C4-2B (cell line): ENCODE measurements around the gene REXO1.

Source experiments
- ZFX ChIP-seq: fragments of 450-650 bp; IDR thresholded peaks from 2 replicates; pipeline ENCODE4 v1.6.1; 2017
- TF ChIP-seq, protein P1 (sequence below): fragments of 450-650 bp; conservative IDR thresholded peaks from 2 replicates; pipeline ENCODE4 v1.5.1; 2017; ENCODE audit warnings: mild to moderate bottlenecking

DNA sequence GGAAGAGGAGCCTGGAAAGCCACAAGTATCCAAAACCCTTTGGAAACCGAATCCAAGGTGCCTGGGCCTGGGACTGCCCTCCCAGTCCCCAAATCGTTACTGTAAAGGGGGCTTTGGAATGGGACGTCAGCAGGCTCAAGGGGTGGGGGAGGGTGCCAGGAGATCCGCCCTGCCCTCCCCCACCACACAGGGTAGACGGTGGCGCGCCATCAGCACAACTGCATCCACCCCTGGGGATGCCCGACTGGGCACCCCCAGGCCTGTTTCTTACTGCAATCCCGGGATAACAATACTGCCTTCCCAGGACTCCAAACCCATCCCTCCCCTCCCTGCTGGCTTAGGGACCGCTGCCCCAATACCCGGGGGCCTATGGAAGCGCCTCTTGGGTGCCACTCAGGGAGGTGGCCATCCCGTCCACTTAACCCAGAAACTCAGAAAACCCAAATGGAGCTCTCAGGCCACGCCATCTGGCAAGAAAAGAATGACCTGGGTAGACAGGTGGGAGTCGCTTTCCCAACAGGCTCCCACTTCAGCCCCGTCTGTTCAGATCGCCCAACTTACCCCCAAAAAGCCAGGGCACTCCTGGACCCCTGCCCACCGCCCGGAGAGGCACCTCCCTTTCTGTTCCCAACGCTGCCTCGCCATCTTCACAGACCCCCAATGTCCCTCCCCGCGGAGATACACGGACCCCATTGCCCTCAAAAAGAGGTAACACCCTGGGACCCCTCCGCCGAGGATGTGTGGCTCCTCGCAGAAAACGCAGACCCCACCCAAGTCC is 12.7 kb upstream of the REXO1 start:
- TF ChIP-seq, protein P1, sequence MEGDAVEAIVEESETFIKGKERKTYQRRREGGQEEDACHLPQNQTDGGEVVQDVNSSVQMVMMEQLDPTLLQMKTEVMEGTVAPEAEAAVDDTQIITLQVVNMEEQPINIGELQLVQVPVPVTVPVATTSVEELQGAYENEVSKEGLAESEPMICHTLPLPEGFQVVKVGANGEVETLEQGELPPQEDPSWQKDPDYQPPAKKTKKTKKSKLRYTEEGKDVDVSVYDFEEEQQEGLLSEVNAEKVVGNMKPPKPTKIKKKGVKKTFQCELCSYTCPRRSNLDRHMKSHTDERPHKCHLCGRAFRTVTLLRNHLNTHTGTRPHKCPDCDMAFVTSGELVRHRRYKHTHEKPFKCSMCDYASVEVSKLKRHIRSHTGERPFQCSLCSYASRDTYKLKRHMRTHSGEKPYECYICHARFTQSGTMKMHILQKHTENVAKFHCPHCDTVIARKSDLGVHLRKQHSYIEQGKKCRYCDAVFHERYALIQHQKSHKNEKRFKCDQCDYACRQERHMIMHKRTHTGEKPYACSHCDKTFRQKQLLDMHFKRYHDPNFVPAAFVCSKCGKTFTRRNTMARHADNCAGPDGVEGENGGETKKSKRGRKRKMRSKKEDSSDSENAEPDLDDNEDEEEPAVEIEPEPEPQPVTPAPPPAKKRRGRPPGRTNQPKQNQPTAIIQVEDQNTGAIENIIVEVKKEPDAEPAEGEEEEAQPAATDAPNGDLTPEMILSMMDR: no peak
- TF ChIP-seq ZFX: no peak
